Measurements from ENCODE around the gene SERGEF. TPM values are rescaled to one million over a fixed set of nuclear protein-coding genes. Genes with fewer than 3 reads are reported as not detected.

Gene SERGEF
- total and polyA plus RNA-seq, 2 of the 13 experiments (the other 11 are each of a cell fraction or from before 2014, with no cell fraction given) = 54.5 to 114 TPM

GRCh38 chr11:17914957-17915356, 97.9 kb downstream of the SERGEF start:
- FAIRE-seq = no peak
- in situ Hi-C loops (cut with HindIII; ENCODE audit: extremely low pct_ligation_motif_present, low pct_unique_long_range_greater_than_20kb) = no loop called here

DNA sequence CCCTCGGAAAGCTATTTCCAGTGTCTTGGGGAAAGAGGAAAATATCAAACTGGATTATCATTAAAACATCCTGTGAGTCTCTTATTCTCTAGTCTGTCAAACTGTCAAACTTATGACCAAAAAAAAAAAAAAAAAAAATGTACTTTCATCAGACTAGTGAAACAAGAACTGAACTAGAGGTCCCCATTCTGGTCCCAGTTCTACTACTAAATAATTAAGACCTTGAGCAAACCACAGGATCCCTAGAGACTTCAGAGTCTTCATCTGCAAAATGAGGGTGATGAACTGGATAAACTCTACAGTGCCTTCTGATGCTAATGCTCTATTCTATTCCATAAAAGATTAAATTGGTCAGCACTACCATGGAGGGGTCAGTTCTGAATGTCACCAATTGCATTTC, 105.8 kb downstream of the SERGEF start:
- Histone ChIP-seq H3K79me2 (ENCODE audit: insufficient read depth, low read length) (no peaks in the 10 kb centered on the region), H3K27me3 (ENCODE audit: control insufficient read depth in 1 of 2, insufficient read depth in 2 of 2, low read length in 2 of 2) (no peaks in the 10 kb centered on the region), H3K36me3 (replicated peaks in 1 of 2; ENCODE audit: control insufficient read depth in 1 of 2, insufficient read depth in 2 of 2, low read length in 2 of 2) (peaks cover 10 to 45% of the 10 kb centered on the region in 2 experiments), H4K20me1 (ENCODE audit: insufficient read depth, low read length) (peaks cover 4% of the 10 kb centered on the region; the same call in 1 of the 2 replicates), H3K27ac (ENCODE audit: extremely low read length, insufficient read depth, low read length) (no peak overlapping the region), H2AFZ (ENCODE audit: low read length) (no peak overlapping the region), H3K9ac (ENCODE audit: insufficient read depth, low read depth, low read length) (no peak overlapping the region), H3K4me1 (ENCODE audit: insufficient read depth, low read length) (no peaks in the 10 kb centered on the region), H3K4me3 (replicated peaks in 1 of 3; ENCODE audit: insufficient read depth in 1 of 3, low read depth in 2 of 3, low read length in 3 of 3) (no peak overlapping the region), H3K4me2 (ENCODE audit: low read depth, low read length) (no peak overlapping the region), H3K9me3 (ENCODE audit: low read length) (no peaks in the 10 kb centered on the region)
- no TSS peak for BruUV-seq (replicated peaks)
- ChIA-PET CTCF (ENCODE audit: low intra/inter-chr PET ratio, low total read pairs) (interaction anchor here (1.0 to 1.2 kb wide), 2 partner anchors 147 to 176 kb away, joined by 3 to 4 read pairs; no protein-coding TSS in a partner anchor), POLR2A (interaction anchor here (0.7 kb wide), 1 partner anchor 80 kb away, joined by 3 read pairs; no protein-coding TSS in a partner anchor)
- WGBS (ENCODE audit: low lambda C conversion rate) = 95% methylated on average over 1 of the region's 1 CpG
- no peak for FAIRE-seq
- intact Hi-C loops (cut with micrococcal nuclease; ENCODE audit: unreplicated experiment) (loop anchor here (5.0 kb wide), 1 partner anchor 145 kb away; no protein-coding TSS in a partner anchor), in situ Hi-C loops (cut with HindIII; ENCODE audit: extremely low pct_ligation_motif_present, low pct_unique_long_range_greater_than_20kb) (no loop called here)
- ATAC-seq = no peak
- DNase-seq (ENCODE audit: low spot score) = no peak
- TF ChIP-seq, protein P1, sequence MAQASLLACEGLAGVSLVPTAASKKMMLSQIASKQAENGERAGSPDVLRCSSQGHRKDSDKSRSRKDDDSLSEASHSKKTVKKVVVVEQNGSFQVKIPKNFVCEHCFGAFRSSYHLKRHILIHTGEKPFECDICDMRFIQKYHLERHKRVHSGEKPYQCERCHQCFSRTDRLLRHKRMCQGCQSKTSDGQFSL (CRISPR knock-in tag; IDR thresholded peaks at IDR 0.05) = no peak
- no peak for TF ChIP-seq ZNF512B (CRISPR knock-in tag; IDR thresholded peaks at IDR 0.05; ENCODE audit: borderline replicate concordance)
- TF ChIP-seq, protein P2, sequence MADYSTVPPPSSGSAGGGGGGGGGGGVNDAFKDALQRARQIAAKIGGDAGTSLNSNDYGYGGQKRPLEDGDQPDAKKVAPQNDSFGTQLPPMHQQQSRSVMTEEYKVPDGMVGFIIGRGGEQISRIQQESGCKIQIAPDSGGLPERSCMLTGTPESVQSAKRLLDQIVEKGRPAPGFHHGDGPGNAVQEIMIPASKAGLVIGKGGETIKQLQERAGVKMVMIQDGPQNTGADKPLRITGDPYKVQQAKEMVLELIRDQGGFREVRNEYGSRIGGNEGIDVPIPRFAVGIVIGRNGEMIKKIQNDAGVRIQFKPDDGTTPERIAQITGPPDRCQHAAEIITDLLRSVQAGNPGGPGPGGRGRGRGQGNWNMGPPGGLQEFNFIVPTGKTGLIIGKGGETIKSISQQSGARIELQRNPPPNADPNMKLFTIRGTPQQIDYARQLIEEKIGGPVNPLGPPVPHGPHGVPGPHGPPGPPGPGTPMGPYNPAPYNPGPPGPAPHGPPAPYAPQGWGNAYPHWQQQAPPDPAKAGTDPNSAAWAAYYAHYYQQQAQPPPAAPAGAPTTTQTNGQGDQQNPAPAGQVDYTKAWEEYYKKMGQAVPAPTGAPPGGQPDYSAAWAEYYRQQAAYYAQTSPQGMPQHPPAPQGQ (CRISPR knock-in tag; IDR thresholded peaks at IDR 0.05; ENCODE audit: borderline replicate concordance) = no peak
- TF ChIP-seq ZNF136 (CRISPR knock-in tag; IDR thresholded peaks at IDR 0.05; ENCODE audit: low read depth) = no peak
- TF ChIP-seq POLR2G (IDR thresholded peaks at IDR 0.05; ENCODE audit: low read depth, low read length) = no peak
- TF ChIP-seq FOXA3 (CRISPR knock-in tag; IDR thresholded peaks at IDR 0.05) = no peak
- TF ChIP-seq, protein P3, sequence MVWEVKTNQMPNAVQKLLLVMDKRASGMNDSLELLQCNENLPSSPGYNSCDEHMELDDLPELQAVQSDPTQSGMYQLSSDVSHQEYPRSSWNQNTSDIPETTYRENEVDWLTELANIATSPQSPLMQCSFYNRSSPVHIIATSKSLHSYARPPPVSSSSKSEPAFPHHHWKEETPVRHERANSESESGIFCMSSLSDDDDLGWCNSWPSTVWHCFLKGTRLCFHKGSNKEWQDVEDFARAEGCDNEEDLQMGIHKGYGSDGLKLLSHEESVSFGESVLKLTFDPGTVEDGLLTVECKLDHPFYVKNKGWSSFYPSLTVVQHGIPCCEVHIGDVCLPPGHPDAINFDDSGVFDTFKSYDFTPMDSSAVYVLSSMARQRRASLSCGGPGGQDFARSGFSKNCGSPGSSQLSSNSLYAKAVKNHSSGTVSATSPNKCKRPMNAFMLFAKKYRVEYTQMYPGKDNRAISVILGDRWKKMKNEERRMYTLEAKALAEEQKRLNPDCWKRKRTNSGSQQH (CRISPR knock-in tag; IDR thresholded peaks at IDR 0.05; ENCODE audit: low read depth) = no peak
- no peak for TF ChIP-seq RBAK (CRISPR knock-in tag; IDR thresholded peaks at IDR 0.05)
- TF ChIP-seq MEF2D (CRISPR knock-in tag; IDR thresholded peaks at IDR 0.05) = no peak

More at GRCh38 chr11:17914957-17915356, 97.9 kb downstream of the SERGEF start:
- Histone ChIP-seq H3K9ac (ENCODE audit: insufficient read depth, low read depth, low read length) (no peak overlapping the region), H3K9me3 (ENCODE audit: low read length) (no peaks in the 10 kb centered on the region), H3K4me2 (ENCODE audit: low read depth, low read length) (no peak overlapping the region), H3K79me2 (ENCODE audit: insufficient read depth, low read length) (no peaks in the 10 kb centered on the region), H2AFZ (ENCODE audit: low read length) (no peak overlapping the region), H3K27me3 (ENCODE audit: control insufficient read depth in 1 of 2, insufficient read depth in 2 of 2, low read length in 2 of 2) (no peaks in the 10 kb centered on the region), H3K27ac (ENCODE audit: extremely low read length, insufficient read depth, low read length) (no peak overlapping the region), H3K4me1 (ENCODE audit: insufficient read depth, low read length) (no peaks in the 10 kb centered on the region), H3K36me3 (replicated peaks in 1 of 2; ENCODE audit: control insufficient read depth in 1 of 2, insufficient read depth in 2 of 2, low read length in 2 of 2) (peaks cover 9 to 53% of the 10 kb centered on the region in 2 experiments; a peak in 4 of 5 replicates), H3K4me3 (replicated peaks in 1 of 3; ENCODE audit: insufficient read depth in 1 of 3, low read depth in 2 of 3, low read length in 3 of 3) (no peak overlapping the region), H4K20me1 (ENCODE audit: insufficient read depth, low read length) (no peaks in the 10 kb centered on the region)
- 97% methylated on average over 4 of the region's 4 CpGs for WGBS (ENCODE audit: low lambda C conversion rate)
- ATAC-seq (no peak), DNase-seq (ENCODE audit: low spot score) (no peak)
- intact Hi-C loops (cut with micrococcal nuclease; ENCODE audit: unreplicated experiment) = no loop called here
- BruUV-seq (replicated peaks) = no TSS peak
- no peak for TF ChIP-seq HNRNPUL1 (IDR thresholded peaks at IDR 0.05; ENCODE audit: low read depth, low read length)
- TF ChIP-seq ZNF24 (IDR thresholded peaks at IDR 0.05) = peak; percentile 80
- no peak for TF ChIP-seq ZNF607 (CRISPR knock-in tag; IDR thresholded peaks at IDR 0.05; ENCODE audit: borderline replicate concordance)
- no peak for TF ChIP-seq MTA3 (CRISPR knock-in tag; IDR thresholded peaks at IDR 0.05)
- ChIA-PET CTCF (ENCODE audit: low intra/inter-chr PET ratio, low total read pairs) (no interaction called here), POLR2A (no interaction called here)
